Measurements from ENCODE around the gene AHRR.
A peak's percentile ranks its signal among the peaks of the same experiment; 100 is the strongest.
"Not testable (repeated sequence)": the region's sequence is repeated elsewhere in the genome, so short reads cannot be mapped to it uniquely, and the experiment has no call there.

Gene AHRR

GRCh38 chr5:464446-464842 is 142.9 kb downstream of the AHRR start:
- DNase-seq, result no peak

GRCh38 chr5:464843-465590 is 143.5 kb downstream of the AHRR start:
- no peak for DNase-seq

DNA sequence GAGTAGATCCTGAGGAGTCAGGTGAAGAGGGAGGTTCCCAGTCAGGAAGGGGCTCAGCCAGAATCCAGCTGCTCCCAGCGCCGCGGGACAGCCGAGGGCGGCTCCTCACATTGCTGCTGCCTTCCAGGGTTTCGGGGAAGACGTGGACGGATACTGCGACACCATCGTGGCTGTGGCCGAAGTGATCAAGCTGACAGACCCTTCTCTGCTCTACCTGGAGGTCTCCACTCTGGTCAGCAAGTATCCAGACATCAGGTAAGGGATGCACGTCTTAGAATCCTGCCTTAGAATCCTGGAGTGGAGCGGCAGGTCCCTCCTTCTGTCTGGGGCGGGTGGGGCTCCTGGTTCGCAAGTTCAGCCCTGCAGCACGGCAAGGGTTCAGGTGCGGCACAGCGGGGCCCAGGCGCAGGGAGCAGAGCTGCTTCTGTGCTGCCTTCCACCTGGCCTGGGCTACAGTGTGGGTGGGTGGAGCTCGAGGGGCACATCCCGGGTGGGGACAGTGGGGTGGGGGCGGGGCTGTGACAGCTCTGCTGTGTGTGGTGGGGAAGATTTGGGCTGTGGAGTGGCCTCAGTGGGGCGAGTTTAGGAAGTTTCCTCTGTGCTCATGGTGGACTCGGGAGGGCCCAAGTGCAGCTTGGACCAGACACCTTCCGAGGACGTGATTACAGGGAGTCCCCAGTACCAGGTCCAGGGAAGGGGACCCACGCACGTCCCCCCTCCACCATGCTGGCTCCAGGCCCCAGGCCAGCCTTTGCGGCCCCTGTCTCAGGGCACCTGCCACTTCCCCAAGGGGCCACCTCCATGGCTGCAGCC is 144.3 kb downstream of the AHRR start:
- no peak for DNase-seq

GRCh38 chr5:466661-467310 is 145.3 kb downstream of the AHRR start:
- no peak for DNase-seq

DNA sequence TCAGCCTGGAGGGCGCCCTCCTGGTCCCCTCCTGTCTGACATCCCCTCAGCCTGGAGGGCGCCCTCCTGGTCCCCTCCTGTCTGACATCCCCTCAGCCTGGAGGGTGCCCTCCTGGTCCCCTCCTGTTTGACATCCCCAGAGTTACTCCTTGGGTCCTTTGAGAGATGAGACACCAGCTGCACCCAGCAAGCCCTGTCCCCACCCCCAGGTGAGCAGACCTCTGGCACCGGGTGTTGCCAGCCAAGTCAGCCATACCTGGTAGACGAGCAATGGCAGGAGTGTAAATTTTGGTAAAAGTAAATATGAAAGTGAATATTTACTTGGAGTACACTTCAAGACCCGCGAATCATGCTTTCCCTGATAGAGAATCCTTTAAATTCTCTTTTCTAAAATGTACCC is 146.9 kb downstream of the AHRR start:
- DNase-seq, result no peak

DNA sequence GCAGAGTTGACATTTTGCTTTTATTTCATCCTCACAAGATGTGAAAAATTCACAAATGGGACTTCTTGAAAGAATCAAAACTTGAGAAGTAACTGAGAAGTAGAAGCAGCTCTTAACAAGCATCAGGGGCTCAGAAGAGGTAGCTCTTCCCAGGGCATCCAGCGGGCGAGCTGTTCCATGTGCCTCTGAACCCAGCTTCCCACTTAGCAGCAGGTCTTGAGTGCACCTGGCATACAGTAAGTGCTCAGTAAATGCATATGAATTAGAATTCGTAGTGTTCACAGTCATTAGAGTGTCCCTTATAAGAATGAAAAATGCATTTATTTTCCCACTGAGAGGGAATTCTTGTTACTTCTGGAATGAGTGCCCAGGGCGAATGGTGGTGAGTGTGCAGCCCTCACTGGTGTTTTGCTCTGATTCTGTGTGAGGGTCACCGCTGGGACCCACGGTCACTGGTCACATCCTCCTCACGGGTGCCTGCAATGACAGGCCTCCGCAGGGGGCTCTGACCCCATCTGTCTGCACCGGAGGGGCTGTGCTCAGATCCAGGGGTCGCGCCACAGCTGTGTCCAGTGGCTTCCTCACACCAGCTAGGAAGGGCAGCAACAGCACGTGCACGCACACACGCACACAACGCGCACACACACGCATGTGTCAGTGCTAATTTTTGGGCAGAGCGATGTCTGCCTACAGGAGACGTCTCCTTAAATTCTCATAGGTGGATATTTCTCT is 148.4 kb downstream of the AHRR start:
- peak; percentile 22 for DNase-seq

DNA sequence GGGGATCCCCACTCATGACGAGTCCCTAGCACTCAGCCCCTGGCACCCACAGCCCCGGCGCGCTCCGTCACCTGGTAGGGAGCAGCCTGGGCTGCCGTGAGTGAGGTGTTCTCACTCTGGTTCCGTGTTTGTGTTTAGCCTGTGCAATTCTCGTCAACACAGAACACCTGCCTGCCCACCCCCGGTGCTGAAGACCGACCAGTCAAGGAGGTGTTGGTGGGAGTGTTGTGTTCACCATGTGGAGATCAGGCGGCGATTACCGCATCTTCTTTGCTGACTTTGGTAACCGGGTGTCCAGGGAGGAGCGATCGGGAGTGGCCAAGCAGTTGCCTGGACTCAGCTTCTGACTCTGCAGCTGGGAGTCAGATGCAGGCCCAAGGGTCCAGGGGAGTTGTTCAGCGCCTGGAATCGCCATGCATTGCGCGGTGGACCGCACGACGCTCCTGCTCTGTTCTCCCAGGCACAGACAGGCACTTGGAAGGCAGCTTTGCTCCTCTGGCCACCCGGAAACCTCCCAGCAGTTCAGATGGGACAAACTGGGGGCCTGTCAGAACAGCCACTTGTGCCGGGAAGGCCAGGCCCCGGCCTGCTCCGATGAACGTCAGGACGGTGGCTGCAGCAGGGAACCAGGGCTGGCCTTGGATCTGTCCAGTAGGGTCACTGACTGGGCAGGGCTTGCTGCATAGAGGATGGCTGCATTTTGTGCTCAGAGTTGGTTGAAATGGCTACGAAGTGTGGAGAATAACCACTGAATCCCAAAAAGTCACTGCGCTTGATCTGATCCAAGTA is 149.6 kb downstream of the AHRR start:
- peak; percentile 42 for DNase-seq

DNA sequence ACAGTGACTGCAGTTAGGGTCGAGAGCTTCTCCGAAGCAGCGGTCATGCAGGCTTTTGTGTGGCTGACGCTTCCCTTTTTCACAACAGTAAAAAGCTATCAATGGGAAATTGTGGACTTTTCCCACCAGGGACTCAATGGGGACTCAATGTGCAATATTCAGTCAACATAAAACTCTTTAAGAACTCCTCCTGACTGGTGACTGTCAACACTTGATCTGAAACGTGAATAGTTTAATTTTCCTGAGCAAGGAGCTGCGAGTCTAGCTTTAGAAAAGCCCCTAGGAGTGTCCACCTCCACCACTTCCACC is 150.2 kb downstream of the AHRR start:
- DNase-seq, result peak; percentile 53

GRCh38 chr5:472076-472655 is 150.7 kb downstream of the AHRR start:
- peak; percentile 53 for DNase-seq

DNA sequence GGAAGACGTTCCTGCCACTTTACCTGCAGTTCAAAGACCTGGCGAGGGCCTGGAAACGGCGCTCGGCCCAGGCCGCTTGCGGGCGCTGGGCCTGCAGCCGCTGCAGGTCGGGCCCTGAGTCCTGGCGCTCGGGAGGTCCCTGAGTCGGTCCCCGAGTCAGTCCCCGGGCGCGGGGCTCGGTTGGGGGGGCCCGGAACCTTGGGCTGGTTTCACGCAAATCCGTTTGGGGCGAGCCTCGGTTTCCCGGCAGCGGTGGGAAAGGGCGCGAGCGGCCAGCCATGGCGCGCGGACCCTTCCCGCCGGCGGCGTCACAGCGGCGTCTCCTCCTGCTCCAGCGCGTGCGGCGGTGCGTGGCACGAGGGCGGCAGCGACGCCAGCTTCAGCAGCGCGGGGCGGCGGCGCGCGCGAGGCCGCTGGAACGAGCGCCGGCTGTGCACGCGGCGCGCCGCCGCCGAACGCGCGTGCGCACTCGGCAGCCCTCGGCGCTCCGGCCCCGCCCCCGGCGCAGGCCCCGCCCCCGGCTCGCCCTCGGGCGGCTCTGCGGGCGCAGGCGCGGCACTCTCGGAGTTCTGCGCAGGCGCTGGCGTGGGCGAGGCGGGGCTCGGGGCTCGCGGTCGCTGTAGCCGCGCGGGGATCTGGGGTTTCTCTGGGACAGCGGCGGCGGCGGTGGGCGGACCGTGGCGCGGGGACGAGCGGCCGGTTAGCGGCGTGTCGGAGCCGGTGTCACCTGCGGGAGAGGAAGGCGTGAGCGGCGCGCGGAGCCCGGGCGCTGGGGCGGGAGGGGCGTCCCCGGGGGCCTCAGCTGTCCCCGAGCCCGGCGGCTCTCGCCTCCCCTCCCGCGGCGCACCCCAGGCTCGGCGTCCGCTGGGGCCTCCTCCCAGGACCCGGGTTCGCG is 151.4 kb downstream of the AHRR start:
- peak; percentile 95 for DNase-seq

GRCh38 chr5:473551-474192 is 152.2 kb downstream of the AHRR start:
- peak; percentile 86 for DNase-seq

DNA sequence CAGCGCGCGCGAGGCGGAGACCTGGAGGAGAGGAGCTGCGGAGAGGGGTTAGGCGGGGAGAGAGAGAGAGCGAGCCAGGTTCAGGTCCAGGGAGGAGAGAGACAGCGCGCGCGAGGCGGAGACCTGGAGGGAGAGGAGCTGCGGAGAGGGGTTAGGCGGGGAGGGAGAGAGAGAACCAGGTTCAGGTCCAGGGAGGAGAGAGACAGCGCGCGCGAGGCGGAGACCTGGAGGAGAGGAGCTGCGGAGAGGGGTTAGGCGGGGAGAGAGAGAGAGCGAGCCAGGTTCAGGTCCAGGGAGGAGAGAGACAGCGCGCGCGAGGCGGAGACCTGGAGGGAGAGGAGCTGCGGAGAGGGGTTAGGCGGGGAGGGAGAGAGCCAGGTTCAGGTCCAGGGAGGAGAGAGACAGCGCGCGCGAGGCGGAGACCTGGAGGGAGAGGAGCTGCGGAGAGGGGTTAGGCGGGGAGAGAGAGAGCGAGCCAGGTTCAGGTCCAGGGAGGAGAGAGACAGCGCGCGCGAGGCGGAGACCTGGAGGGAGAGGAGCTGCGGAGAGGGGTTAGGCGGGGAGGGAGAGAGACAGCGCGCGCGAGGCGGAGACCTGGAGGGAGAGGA is 152.8 kb downstream of the AHRR start:
- DNase-seq, result not testable (repeated sequence)

GRCh38 chr5:474840-475661 is 153.5 kb downstream of the AHRR start:
- DNase-seq, result no peak

DNA sequence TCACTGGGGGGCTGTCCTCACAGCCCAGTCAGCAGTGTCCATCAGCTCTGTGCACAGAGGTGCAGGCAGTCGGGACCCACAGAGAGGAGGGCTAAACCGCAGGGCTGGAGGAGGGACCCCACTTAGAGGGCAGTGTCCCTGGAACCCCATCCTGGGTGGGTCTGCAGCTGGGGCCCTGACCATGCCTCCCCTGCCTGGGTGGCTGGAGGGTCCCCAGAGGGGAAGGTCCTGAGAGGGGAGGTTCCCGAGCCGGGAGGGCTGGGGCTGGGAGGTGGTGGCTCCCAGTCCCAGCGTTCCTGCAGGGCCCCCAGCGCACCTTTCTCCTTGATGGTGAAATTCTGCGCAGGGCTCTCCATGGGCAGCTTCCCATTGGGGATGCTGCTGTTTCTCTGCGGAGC is 154.2 kb downstream of the AHRR start:
- DNase-seq, result no peak

GRCh38 chr5:476102-476813 is 154.7 kb downstream of the AHRR start:
- DNase-seq, result no peak

DNA sequence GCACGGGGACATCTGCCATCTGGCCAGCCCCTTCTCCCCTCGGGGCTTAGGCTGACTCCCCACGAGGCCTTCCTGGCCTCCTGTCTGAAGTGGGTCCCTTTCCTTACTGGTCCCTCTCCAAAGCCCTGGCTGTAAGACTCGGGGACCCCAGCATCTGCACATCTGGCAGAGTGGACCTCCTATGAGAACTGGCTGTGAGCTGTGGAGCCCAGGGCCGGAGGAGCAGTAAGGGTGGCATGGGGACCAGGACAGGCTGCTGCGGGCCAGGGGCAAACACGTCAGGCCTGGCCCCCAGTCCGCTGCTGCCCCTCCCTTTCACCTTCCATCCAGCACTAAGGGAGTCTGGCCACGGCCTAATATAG is 155.3 kb downstream of the AHRR start:
- DNase-seq, result no peak

- DNase-seq, result no peak
Observed at GRCh38 chr5:477247-477646, 155.7 kb downstream of the AHRR start.

DNA sequence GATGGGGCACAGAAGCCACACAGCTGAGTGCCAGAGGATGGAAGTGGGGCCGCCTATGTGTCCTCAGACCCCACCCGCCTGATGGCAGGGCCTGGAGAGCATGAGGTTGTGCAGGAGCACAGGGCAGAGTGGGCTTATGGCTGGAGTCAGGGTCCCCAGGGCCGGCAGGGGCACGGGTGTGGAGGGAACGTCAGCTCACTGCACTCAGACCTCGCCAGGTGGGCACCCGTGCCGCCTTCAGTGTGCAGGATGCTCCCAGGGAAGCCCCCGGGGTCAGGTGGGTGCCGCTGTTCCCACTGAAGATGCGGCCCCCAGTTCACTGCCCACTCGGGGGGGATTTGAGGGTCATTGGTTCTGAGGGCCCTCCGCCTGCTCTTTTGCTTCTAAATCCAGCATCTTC is 156.4 kb downstream of the AHRR start:
- DNase-seq, result no peak
